ENCODE results near the gene ZNF641.

GRCh38 chr12:48339442-48340117 lies 11.1 kb downstream of the ZNF641 start:
- TF ChIP-seq, protein P1, sequence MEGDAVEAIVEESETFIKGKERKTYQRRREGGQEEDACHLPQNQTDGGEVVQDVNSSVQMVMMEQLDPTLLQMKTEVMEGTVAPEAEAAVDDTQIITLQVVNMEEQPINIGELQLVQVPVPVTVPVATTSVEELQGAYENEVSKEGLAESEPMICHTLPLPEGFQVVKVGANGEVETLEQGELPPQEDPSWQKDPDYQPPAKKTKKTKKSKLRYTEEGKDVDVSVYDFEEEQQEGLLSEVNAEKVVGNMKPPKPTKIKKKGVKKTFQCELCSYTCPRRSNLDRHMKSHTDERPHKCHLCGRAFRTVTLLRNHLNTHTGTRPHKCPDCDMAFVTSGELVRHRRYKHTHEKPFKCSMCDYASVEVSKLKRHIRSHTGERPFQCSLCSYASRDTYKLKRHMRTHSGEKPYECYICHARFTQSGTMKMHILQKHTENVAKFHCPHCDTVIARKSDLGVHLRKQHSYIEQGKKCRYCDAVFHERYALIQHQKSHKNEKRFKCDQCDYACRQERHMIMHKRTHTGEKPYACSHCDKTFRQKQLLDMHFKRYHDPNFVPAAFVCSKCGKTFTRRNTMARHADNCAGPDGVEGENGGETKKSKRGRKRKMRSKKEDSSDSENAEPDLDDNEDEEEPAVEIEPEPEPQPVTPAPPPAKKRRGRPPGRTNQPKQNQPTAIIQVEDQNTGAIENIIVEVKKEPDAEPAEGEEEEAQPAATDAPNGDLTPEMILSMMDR (IDR thresholded peaks at IDR 0.05) = no peak
- no peak for TF ChIP-seq TCF7L2 (IDR thresholded peaks at IDR 0.05; ENCODE audit: low read depth, low read length)

All from Panc1 (cell line).